Myocyte (in vitro differentiated cells): Measurements from ENCODE around the gene CAMK1D. TPM values are rescaled to one million over a fixed set of nuclear protein-coding genes. Genes with fewer than 3 reads are reported as not detected.

Experiments
- DNase-seq: peaks from one replicate; pipeline ENCODE4 v3.0.0-alpha.2; 2012; ENCODE audit warnings: low read depth
- total RNA-seq: library from RNA; depleted of rRNA; stranded (reverse); fragments of >200 nt; gene quantifications from 2 replicates; pipeline ENCODE4 v1.2.3, GENCODE V29; 2014

CAMK1D gene
- total RNA-seq, 1 donor from 2014 or later = 0.96 TPM

DNA sequence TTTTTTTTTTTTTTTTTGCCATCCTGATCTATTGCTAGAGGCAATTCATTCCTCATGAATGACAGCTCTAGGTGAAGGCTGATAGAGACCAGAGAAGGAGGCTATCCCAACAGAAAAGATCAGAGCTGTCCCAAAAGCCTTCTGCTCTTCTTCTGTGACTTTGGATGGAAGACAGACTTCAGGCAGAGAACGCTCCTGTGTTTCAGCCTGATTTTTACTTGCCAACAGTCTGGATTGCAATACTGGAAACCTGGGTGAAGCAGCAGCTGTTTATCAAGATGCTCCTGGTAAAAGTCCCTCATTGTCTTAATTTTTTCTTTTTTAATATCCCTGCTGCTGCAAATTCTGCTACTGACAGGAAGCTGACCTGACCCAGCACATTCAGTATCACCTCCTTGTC, 432.6 kb downstream of the CAMK1D start:
- no peak for DNase-seq

DNA sequence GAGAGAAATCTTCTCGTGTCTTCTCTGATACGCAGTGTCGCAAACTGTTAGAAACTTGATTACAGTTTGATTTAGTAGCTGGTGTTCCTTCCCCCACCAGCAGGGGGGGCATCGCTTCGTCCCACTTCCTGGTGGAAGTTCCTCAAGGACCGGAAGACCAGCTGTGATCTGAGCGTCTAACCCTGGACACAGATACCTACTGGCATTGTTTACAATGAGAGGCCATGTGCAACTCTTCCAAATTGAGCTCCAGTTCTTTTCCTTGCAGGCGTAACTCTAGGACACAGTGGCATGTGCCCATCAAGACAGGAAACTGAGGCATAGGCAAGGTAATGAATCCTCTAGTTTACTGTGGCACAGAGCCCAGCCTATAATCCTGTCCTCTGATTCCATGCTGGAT, 433.2 kb downstream of the CAMK1D start:
- DNase-seq = peak; percentile 42

DNA sequence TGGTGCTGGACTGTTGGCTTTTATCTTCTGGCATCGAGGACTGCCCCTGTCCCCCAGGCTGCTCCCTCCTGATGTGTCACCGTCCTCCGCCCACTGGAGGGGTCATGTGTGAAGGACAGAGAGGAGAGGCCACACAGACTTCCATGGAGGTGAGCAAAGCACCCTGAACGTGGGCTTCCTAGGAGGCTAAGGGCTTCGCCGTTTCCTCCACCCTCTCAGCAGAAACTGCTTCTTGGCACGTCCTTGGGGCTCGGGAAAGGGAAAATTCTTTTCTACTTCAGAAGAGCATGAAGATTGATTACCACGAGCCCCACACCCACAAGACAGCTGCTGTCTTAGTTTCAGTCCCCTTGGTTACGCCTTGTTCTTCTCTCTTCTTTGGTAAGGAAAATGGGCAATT, 433.9 kb downstream of the CAMK1D start:
- DNase-seq = no peak

DNA sequence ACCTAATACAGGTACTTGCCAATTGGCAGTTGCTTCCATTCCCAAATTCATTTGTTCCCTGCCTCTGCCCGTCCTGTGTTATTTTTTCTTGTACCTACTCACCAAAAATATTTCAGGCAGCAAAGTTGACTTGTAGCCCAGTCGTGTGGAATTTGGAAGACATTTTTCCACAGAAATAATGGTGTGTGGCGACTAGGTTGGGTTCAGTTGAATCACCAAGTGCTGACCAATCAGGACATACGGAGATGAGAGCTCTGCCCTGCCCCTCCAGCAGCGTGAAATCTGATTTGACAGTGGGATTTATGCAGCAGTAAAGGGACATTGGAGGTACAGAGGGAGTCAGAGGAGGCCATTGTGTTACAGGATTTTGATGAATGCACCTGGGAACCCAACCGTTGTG, 435.3 kb downstream of the CAMK1D start:
- DNase-seq = no peak

DNA sequence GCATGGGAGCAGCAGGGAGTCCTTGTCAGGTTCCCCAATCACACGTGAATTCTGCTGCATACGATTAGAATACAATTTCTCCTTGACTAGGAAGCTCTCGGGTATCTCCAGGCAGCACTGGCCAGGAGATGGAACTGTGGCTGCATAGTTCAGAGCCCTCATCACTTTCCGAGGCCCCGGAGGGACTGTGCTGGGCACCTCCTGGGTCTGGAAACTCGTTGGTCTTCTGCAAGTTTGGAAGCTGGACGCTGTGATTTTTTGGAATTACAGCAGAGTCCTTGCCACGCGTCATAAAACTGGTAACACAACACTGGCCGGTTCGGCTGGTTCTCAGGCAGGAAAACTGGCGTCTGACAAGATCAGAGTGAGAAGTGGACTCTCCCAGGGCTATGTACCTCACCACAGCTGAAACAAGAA, 436.1 kb downstream of the CAMK1D start:
- DNase-seq = no peak

DNA sequence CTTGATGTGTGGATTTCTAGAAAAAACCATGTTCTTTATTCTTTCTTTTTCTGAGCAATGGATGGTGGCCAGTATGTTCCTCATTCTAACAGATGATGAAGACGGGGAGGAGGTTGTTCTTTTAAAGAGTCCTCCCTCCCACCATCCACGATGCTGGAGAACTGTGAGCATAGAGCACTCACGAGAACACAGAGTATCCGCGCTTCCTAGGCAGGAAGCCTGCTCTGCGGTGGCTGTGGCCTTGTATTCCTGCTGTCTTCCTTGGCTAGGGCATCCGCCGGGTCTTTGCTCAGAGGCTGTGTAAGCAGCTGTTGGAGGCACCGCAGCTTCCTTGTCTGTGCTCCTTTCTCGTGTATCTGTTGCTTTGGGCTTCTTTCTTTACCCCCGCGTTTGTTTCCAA, 437.9 kb downstream of the CAMK1D start:
- DNase-seq = no peak

DNA sequence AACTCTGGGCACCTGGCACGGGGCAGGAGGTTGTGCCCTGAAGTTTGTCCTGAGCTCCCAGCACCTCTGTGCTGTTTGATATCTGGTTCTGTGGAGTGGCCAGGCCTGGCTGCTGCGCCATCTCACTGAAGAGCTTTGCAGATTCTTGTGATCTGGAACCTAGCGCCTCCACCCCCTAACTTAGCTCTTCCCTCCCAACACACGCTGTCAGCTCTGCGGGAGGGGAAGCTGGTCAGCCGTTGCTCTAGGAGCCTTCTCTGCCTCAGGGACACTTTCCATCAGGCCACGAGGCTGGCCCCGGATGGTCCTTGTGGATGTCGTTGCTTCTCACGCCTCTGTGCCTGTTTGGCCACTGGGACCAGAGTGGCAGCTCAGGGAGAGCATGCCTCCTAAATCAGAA, 438.9 kb downstream of the CAMK1D start:
- DNase-seq = no peak

DNA sequence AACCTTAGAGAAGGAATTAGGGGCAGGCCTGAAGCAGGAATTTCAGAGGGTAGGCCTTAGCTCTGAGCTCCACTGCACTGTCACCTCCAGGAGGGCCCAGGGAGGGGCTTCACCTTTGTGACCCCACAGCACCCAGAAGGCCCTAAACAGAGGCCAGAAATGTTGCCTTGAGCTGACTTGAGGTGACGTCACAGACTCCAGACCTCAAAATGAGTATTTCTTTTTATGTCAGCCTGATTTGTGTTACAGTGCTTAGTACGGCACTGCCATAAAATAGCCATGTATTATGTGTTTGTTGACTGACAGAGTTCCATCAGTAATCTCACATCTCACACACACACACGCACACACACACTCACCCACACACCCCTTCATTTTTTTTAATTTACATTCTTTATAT, 440.9 kb downstream of the CAMK1D start:
- DNase-seq = no peak

DNA sequence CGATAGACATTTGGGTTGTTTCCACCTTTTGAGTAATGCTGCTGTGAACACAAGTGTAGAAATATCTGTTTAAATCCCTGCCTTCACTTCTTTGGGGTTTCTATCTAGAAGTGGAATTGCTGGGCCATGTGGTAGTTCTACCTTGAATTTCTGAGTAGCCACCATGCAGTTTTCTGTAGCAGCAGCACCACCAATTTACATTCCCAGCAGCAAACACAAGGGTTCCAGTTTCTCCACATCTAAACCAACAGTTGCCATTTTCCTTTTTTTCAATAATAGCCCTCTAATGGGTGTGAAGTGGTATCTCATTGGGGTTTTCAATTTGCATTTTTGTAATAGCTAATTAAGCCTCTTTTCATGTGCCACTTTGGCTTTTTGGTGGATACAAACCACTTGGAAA, 442.4 kb downstream of the CAMK1D start:
- no peak for DNase-seq

DNA sequence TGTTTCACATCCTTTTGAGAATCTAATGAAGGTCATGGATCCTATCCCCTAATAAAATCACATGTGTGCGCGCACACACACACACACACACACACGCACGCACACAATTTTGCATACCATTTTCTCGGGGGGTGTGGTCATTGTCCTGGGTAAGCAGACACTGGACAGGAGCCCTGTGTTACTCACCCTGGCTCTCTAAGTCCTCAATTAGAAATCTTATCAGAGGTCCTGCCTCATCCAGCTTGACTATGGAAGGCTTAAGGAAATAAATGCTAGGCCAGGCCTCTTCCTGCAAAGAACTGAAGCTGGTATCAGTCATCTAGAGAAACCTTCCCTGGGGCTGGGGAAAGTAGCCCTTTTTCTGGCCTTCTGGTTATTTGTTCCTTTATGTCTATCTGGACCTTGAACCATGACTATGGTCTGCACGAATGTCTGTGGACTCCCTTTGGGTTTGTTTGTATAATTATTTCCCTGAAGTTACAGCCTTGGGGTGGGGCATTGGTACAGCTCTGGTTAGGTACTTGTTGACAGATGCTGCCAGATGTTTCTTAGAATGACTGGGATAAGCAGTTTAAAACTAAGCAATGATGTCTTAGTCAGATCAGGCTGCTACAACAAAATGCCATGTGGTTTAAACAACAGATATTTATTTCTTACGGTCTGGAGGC, 443.7 kb downstream of the CAMK1D start:
- DNase-seq = no peak

DNA sequence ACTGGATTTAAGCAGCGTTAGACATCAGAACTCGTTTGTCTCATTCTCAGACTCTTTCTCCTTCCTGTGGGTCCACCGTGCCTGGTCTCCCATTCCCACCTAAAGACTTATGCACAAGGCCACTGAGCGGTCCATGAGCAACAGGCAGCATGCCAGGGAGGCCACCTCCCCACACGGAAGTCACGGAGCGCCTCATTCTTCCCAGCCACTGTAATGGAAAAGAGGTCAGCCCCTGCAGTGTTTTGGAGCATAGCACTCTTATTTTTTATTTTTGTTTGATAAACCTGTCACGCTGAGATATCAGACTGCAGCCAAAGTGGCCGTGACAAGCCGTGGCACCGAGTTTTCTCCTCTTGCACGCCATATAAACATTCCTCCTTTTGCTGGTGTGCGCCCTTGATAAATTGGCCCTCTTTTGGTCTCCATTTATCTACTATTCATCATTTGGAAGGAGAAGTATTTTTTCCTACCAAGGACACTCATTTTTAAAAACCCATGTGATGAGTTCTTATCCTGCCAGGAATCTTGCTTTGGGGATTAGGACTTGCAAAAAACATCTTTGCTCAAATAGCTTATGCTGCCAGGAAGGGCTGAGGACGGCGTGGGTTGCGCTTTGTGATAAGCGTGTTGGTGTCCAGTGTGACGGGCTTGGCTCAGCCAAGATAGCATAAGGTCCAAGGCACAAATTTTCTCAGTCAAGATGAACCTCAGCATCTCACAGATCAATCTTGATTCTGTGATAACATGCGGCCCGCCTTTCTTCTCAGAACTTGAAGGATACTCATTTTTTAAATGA, 446.2 kb downstream of the CAMK1D start:
- no peak for DNase-seq

DNA sequence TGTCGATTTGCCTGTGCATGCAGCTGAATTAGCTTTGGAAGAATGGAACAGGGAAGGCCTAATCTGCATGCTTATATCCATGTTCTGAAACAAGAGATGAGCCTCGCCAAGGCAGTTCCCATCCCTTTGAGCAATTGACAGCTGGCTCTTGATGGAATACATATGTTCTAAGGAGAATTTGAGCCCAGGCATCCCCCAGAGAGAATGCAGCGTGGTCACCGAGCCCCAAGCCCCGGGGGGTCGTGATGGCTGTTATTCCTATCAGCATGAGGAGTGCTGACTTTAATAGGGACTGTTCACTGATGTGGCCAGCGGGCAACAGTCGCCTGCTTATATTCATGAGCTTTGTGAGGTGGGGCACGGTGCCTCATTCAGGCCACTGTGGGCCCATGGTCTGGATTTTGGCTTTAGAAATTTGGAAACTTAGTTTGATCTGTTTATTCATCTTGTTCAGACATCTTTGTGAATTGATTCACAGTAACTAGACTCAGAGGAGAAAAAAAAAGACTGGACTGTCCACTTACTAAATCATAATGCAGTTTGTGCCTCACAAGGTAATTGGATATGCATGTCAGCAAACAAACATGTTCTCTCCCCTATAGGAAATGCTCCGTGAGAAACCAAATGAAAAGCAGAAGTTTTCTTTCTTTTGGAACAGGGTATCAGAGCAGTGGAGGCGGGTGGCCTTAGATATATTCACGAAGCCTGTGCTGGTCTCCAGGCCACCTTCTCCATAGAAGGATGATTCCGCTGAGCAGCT, 447.2 kb downstream of the CAMK1D start:
- DNase-seq = no peak

DNA sequence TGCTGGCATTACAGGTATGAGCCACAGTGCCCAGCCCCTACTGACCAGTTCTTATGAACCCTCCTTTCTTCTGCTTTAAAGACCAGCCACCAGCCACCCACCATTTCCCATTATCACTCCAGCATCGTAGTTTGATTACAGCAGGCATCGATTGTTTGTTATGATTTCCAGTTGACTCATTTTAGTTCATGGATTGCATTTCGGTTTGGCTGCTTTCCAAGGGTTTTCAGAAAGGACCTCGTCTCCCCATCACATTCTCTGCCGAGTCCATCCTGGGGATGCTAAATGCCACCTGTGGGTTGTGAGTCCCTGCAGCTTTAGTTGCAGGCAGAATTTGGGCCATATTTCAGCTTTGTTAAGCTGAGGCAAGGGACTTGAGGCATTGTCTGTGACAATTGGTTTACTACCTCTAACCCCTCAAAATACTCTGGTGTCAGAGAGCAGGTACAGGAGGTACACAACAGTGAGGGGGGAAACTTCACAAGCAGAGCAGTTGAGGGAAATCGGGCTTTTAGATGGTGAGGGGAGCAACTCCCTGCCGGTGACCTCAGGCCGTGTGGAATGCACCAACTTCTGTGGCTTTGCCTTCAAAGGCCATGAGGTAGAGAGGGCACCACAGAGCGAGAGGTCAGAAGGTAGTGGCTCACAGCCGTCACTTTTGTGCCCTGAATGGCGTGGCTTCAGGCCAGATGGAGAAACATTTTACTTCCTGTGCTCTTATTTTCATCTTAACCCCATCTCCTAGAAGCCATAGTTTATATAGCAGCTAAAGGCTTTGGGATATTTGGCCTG, 448.3 kb downstream of the CAMK1D start:
- no peak for DNase-seq

DNA sequence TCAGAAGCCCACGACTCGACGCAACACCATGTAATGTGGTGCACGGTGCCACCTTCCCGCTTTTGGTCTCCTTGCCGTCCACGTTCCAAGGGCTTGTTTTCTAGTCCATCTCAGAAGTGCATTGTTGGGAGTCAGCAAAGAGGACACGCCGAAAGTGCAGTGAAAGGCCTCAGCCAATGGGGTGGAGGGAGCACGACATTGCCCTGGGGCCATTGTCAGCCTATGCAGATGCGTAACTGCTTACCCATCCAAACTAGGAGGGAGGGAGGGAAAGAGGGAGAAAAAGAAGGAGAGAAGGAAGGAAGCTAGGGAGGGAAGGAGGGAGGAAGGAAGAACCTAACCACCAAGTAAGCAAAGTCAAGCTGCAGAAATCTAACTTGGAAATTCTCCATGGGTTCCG, 449.8 kb downstream of the CAMK1D start:
- no peak for DNase-seq

DNA sequence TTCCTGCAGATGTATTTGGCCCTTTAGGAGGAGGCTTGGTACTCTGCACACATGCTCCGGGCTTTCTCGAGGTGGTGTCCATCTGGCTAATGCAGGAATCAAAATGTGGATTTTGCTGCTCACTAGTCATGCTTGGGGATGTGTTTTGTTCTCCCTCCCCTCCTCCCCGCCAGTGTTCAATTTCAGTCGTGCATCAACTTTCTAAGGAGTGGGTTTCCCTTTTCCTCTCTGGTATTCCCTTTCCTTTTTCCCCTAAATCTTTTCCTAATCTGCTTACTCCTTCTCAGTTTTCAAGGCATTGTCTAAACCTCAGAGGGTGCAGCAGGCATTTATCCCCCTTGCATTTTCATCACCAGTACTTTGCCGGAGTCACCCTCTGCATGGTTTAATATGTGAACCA, 450.4 kb downstream of the CAMK1D start:
- no peak for DNase-seq

DNA sequence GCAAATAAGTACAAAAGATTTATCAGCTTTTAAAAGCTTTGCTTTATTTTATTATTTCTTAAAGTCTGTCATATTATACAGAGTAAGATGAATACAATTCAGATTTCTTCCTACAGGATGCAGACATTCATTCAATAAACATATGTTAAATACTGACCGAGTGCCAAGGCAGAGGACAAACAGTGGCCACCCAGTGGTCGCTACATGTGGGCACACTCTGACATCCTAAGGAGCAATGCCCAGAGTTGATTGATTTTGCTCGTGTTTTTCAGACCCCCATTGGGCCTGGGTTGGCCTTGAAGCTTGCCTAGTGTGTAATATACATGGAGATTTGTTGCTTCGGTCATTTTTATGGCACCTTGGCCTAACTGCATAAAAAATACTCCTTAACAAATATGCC, 451.0 kb downstream of the CAMK1D start:
- no peak for DNase-seq

DNA sequence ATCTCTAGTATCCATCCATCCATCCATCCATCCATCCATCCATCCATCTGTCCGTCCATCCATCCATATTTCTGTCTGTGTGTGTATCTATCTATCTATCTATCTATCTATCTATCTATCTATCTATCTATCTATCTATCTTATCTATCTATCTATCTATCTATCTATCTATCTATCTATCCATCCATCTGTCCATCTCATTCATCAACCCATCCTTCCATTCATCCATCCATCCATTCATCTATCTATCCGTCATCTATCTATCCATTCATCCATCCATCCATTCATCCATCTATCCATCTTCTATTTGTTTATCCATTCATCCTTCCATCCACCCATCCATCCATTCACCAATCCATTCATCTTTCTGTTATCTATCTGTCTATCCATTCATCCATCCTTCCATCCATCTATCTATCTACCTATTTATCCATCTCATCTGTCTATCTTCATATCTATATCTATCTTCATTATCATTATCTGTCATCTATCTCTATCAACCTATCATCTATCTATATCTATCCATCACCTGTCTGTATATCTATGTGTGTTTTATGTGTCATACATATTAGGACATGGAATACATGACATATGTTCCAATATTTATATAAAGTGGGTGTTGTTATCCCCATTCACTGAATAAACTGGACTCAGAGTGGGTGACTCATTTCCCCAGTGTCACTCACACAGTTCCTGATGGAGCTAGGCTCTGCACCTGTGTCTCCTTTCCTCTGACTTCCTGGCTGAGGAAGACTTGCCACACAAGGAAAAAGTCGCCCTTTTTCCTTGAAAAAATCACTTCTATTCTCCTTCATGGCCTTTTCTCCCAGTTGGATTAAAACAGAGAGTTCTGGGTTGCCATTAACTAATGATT, 452.1 kb downstream of the CAMK1D start:
- DNase-seq = no peak

DNA sequence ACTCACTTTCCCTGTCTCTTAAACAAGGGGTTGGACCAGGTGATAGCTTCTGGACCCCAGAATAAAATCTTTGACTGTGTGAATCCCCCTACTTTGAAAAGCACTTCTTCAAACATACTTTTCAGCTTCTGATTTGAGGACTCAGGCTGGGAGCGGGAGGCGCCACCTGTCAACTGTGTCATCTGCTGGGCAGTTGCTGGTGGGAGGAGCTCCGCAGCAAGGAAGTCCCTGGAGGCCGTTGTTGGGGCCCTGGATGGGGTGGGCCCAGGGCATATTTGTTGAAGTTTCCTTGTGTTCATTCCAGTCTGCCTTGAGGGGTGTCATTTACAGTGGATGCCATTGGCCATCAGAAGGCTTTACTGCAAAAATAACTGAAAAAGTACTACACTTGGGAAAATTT, 454.4 kb downstream of the CAMK1D start:
- no peak for DNase-seq

DNA sequence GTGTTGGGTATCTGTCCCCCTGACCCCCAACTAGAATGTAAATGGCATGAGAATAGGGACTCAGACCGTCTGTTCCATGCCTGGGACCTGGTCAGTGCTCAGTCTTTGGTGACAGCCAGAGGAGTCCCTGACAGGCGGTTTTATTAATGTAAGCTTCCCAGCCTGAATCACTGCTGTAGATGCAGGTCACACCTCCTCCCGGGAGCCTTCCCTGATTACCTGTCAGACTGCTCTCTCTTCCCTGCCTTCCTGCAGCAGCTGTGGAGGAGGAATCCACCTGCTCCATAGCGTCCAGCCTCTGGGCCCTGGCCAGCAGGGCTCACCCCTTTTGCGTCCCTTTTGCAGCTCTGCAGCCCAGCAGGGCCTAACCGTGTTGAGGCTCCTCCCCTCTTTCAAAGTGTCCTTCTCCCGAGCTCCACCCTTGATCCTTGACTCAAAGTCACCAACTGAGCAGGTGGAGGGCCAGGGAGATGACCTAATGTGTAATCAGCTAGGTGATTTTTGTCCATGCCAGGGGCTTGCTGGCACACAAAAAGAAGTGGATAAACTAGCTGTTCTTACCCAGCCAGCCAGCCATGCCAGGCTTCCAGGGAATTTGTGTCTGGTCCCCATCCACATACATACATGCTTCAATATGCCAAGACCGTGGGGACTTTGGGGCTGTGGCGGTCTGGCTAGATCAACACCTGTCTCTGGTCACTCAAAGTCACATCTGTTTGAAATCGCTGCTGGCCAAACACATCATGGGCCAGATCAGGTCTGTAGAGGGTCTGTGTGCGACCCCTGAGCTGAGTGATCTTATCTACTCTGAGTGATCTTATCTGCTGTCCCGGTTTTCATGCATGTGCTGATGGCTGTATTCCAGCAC, 457.1 kb downstream of the CAMK1D start:
- no peak for DNase-seq
